Natural killer cell (primary cell): ENCODE measurements around the gene LCT. TPM values are rescaled to one million over a fixed set of nuclear protein-coding genes. Genes with fewer than 3 reads are reported as not detected.

ENCODE experiments used
- ATAC-seq, 3 donors: fragments of 150-1000 bp in 2 of 3; fragments of 200-7000 bp in 1 of 3; cut with Tn5 transposase; 1 replicate in 1 of 3; 2 replicates in 2 of 3; pipeline ENCODE4 v1.10.0; 2021; ENCODE audit warnings: mild to moderate bottlenecking in 2 of 3, moderate library complexity in 2 of 3
- DNase-seq, 2 donors: peaks; one replicate each; pipeline versions ENCODE4 v3.0.0 to v3.0.0-alpha.2; 2013 to 2021; ENCODE audit warnings: mixed read lengths in 1 of 2
- H3K27ac ChIP-seq: one replicate; pipeline ENCODE4 v1.5.1; 2013; ENCODE audit warnings: mild to moderate bottlenecking, low read length
- H3K27me3 ChIP-seq: one replicate; pipeline ENCODE4 v1.6.1; 2013; ENCODE audit warnings: low read length; ENCODE audit not compliant: control insufficient read depth, insufficient read depth
- H3K36me3 ChIP-seq: one replicate; pipeline ENCODE4 v1.6.1; 2013; ENCODE audit warnings: low read length; ENCODE audit not compliant: control insufficient read depth, insufficient read depth
- H3K4me1 ChIP-seq: one replicate; pipeline ENCODE4 v1.6.1; 2013; ENCODE audit warnings: low read length; ENCODE audit not compliant: control insufficient read depth, insufficient read depth
- H3K4me3 ChIP-seq: one replicate; pipeline ENCODE4 v1.5.1; 2013; ENCODE audit warnings: low read length
- H3K9me3 ChIP-seq: one replicate; pipeline ENCODE4 v1.6.1; 2013; ENCODE audit warnings: low read length; ENCODE audit not compliant: control insufficient read depth, insufficient read depth
- H3K27ac Mint-ChIP-seq, 2 donors: one replicate each; pipeline ENCODE4 v1.8.0; 2022; ENCODE audit warnings: mild to moderate bottlenecking in 2 of 2, mixed read lengths in 2 of 2, moderate library complexity in 1 of 2
- H3K27me3 Mint-ChIP-seq, 2 donors: one replicate each; pipeline ENCODE4 v1.8.0; 2022; ENCODE audit warnings: low read depth in 2 of 2, mixed read lengths in 2 of 2
- H3K36me3 Mint-ChIP-seq: one replicate; pipeline ENCODE4 v1.8.0; 2022; ENCODE audit warnings: mixed read lengths
- H3K4me1 Mint-ChIP-seq, 2 donors: one replicate each; pipeline ENCODE4 v1.8.0; 2022; ENCODE audit warnings: mixed read lengths in 2 of 2
- H3K4me3 Mint-ChIP-seq: one replicate; pipeline ENCODE4 v1.8.0; 2022; ENCODE audit warnings: mild to moderate bottlenecking, moderate library complexity, mixed read lengths
- H3K9me3 Mint-ChIP-seq, 2 donors: one replicate each; pipeline ENCODE4 v1.8.0; 2022; ENCODE audit warnings: mixed read lengths in 2 of 2
- WGBS: methylation state at CpG from one replicate; pipeline ENCODE4 v1.1.7; 2013; ENCODE audit warnings: missing lambda C conversion rate; ENCODE audit not compliant: insufficient coverage; 5-methylcytosine and 5-hydroxymethylcytosine counted together
- intact Hi-C: fragments of 100-400 bp; cut with micrococcal nuclease; formaldehyde crosslinking; loops from one replicate; pipeline ENCODE4 v1.14.2; 2022
- total RNA-seq, 4 donors: library from RNA; stranded (reverse); fragments of 120-200 nt in 1 of 4; gene quantifications; one replicate each; pipeline versions ENCODE4 v1.2.3 to v1.2.4, GENCODE V29; 2013 to 2022
- TF ChIP-seq, protein P1 (sequence below): fragments of 200-600 bp; IDR thresholded peaks from one replicate; pipeline ENCODE4 v1.8.0; 2022; ENCODE audit warnings: antibody characterized with exemption

LCT gene
- total RNA-seq, 3 donors from 2014 or later (not counting 1 experiment from before 2014, with no cell fraction given) = 0.05 TPM; not detected in 2

DNA sequence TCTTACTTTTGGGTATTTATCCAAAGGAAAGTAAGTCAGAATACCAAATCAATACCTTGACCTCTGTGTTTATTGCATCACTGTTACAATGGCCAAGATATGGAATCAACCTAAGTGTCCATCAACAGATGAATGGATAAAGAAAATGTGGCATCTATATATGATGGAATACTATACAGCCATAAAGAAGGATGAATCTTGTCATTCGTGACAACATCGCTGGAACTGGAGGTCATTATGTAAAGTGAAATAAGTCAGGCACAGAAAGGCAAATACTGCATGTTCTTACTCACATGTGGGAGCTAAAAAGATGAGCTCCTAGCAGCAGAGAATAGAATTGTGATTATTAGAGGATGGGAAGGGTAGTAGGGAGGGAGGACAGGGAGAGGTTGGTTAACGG is 34.6 kb downstream of the LCT start:
- 65% methylated on average over 3 of the region's 3 CpGs for WGBS
- Mint-ChIP-seq H3K36me3 (no peaks in the 10 kb centered on the region), H3K27ac (no peak overlapping the region), H3K9me3 (peaks cover 0 to 2% of the 10 kb centered on the region in 2 donors), H3K4me3 (no peak overlapping the region), H3K4me1 (peaks cover 4% of the 10 kb centered on the region in 2 donors), H3K27me3 (no peaks in the 10 kb centered on the region)
- intact Hi-C loops = no loop called here
- Histone ChIP-seq H3K36me3 (no peaks in the 10 kb centered on the region), H3K27me3 (no peaks in the 10 kb centered on the region), H3K4me3 (no peak overlapping the region), H3K4me1 (peaks cover 4% of the 10 kb centered on the region), H3K9me3 (peaks cover 14% of the 10 kb centered on the region), H3K27ac (no peak overlapping the region)
- ATAC-seq (no peak), DNase-seq (no peak)
- TF ChIP-seq, protein P1, sequence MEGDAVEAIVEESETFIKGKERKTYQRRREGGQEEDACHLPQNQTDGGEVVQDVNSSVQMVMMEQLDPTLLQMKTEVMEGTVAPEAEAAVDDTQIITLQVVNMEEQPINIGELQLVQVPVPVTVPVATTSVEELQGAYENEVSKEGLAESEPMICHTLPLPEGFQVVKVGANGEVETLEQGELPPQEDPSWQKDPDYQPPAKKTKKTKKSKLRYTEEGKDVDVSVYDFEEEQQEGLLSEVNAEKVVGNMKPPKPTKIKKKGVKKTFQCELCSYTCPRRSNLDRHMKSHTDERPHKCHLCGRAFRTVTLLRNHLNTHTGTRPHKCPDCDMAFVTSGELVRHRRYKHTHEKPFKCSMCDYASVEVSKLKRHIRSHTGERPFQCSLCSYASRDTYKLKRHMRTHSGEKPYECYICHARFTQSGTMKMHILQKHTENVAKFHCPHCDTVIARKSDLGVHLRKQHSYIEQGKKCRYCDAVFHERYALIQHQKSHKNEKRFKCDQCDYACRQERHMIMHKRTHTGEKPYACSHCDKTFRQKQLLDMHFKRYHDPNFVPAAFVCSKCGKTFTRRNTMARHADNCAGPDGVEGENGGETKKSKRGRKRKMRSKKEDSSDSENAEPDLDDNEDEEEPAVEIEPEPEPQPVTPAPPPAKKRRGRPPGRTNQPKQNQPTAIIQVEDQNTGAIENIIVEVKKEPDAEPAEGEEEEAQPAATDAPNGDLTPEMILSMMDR = no peak

DNA sequence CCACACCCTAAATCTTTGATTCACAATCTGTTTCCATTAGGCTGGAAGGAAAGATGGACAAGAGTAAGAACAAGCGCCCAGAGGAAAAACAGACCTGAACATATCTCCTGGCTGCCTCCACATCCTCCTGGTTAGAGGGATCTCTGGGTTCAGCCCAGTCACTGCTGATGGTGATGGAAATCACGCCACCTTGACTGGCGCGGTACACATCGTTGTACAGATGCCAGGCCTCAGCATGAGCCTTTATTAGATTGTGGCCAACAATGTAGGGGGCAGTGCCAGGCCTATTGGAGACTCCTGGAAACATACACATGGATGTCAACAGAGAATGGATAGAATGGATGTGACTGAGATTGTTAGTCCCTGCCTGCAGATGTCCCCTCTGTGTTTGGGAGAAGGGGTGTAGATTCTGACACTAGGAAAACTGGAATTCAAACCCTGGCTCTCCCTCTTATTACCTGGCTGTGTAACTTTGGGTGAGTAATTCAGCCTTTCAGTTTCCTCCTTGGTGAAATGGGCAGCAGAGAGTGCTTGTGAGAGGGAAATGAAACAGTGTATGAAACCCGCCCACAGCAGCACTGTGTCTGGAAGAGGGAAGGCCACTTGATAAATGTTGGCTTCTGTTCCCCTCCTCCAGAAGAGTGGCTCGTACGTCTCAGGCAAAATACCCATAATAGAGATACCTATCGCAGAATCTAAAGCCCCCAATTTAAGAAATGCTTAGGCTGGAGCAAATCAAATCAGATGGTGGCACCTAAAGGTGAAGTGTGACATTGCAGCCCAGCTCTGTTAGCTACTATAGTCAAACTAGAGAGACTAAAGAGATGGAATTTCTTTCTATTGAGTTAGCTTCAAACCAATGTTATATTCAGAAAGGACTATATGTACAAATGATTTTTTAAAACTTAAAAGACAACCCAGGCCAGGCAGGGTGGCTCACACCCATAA is 36.2 kb downstream of the LCT start:
- no peak overlapping the region for H3K27ac Mint-ChIP-seq
- TF ChIP-seq, protein P1 = no peak
- H3K27me3 Mint-ChIP-seq = peaks cover 0 to 3% of the 10 kb centered on the region in 2 donors
- H3K9me3 ChIP-seq = peaks cover 14% of the 10 kb centered on the region
- no peaks in the 10 kb centered on the region for H3K36me3 ChIP-seq
- DNase-seq (no peak), ATAC-seq (no peak)
- no peak overlapping the region for H3K4me3 Mint-ChIP-seq
- H3K36me3 Mint-ChIP-seq = no peaks in the 10 kb centered on the region
- peaks cover 5% of the 10 kb centered on the region in 2 donors for H3K4me1 Mint-ChIP-seq
- whole genome bisulfite sequencing = 98% methylated on average over 9 of the region's 9 CpGs
- peaks cover 7% of the 10 kb centered on the region for H3K4me1 ChIP-seq
- H3K27me3 ChIP-seq = no peaks in the 10 kb centered on the region
- no peak overlapping the region for H3K4me3 ChIP-seq
- peaks cover 0 to 2% of the 10 kb centered on the region in 2 donors for H3K9me3 Mint-ChIP-seq
- intact Hi-C loops = no loop called here
- H3K27ac ChIP-seq = no peak overlapping the region

DNA sequence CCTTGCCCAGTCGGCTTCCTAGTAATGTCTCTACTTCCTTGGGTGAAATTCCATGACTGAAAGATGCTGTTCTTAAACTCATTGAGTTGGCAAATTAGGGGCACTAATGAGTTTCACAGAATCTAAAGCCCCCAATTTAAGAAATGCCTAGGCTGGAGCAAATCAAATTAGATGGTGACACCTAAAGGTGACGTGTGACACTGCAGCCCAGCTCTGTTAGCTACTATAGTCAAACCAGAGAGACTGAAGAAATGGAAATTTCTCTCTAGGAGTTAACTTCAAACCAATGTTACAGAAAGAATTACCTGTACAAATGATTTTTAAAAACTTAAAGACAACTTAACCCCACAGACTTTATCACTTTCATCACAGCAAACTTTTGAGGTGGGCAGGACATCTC is 37.2 kb downstream of the LCT start:
- H3K9me3 Mint-ChIP-seq = peaks cover 0 to 2% of the 10 kb centered on the region in 2 donors
- Histone ChIP-seq H3K27me3 (no peaks in the 10 kb centered on the region), H3K36me3 (no peaks in the 10 kb centered on the region), H3K9me3 (peaks cover 14% of the 10 kb centered on the region), H3K4me3 (no peak overlapping the region), H3K27ac (no peak overlapping the region), H3K4me1 (peaks cover 7% of the 10 kb centered on the region)
- ATAC-seq = no peak
- H3K27me3 Mint-ChIP-seq = peaks cover 0 to 6% of the 10 kb centered on the region in 2 donors
- DNase-seq = no peak
- intact Hi-C loops = no loop called here
- H3K36me3 Mint-ChIP-seq = no peaks in the 10 kb centered on the region
- TF ChIP-seq, protein P1 = no peak
- no peak overlapping the region for H3K27ac Mint-ChIP-seq
- WGBS = 86% methylated on average over 2 of the region's 2 CpGs
- H3K4me3 Mint-ChIP-seq = no peak overlapping the region
- peaks cover 5 to 8% of the 10 kb centered on the region in 2 donors for H3K4me1 Mint-ChIP-seq
